GM19452 (cell line): ENCODE data around the gene ADAM10.

Experiments
- ATAC-seq: cut with Tn5 transposase; IDR thresholded peaks from one replicate; pipeline ENCODE4 v1.9.1; 2021; ENCODE audit not compliant: unreplicated experiment

ADAM10 gene

DNA sequence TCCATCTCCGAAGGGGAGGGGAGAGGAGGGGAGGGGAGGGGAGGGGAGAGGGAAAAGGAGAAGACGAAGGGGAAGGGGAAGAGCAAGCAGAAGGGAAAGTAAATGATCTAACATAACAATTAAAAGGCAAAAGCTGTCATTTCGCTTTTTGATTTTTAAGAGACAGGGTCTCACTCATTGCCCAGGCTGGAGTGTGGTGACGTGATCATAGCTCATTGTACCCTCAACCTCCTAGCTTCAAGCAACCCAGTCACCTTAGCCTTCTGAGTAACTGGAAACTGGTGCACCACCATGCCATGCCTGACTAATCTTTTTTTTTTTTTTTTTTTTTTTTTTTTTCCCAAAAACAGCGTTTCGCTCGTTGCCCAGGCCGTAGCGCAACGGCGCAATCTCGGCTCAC lies 22.6 kb downstream of the ADAM10 start:
- ATAC-seq, result no peak

- peak; percentile 68 for ATAC-seq
Measured at GRCh38 chr15:58724466-58724865, 25.0 kb downstream of the ADAM10 start.

GRCh38 chr15:58717357-58717756 lies 32.1 kb downstream of the ADAM10 start:
- ATAC-seq, result no peak

- ATAC-seq, result no peak
Measured at GRCh38 chr15:58716027-58716426, 33.5 kb downstream of the ADAM10 start.

GRCh38 chr15:58715266-58715917 lies 34.1 kb downstream of the ADAM10 start:
- ATAC-seq, result no peak

DNA sequence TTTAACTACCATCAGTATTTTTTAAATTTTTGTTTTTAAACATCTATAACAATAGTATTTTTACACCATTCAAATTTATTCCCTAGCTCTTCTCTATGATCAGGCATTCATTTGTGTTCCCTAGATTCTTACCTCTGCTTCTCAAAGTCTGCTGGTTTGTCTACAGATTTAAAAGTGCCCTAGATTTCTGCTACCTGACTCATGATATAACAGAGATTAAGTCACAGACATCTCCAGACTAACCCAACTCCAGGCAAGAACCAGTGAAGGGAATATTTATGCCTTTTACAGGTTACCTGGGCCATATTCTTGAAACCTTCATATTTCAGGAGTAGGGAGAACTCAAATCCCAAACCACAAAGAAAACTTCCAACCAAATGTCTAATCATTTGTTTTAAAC lies 38.8 kb downstream of the ADAM10 start:
- no peak for ATAC-seq

DNA sequence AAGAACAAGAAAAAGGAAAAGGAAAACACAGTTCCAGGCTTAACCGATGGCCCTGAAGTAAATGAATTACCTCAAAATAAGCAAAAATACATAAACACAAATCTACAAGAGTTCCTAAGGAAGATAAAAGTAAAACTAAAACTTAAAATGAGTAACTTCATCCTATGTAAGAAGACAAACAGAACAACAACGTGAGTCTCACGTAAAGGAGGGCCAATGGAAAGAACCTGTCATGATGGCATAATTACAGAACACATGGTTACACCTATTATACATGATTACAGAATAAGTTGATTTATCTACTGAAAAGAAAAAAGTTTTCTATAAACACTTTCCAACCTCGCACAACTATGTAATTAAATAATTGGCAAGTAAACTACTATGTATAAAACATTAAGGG lies 42.1 kb downstream of the ADAM10 start:
- ATAC-seq, result no peak

DNA sequence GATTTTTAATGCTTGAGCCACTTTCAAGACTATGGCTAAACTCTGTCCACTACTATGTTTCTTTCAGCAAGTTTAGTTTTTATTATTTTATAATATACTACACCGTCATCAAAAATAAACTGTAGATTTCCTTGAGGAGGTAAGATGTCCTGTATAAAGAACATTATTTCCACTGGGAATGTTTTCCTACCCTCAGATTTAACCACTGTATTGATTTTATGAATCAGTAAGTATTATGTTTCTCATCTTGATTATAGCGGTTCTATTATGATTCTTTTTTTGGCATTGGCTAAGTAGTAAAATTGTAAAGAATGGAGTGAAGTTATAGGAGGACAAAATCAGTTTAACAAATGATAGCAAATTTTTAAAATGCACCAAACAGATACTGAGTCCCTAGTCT lies 44.4 kb downstream of the ADAM10 start:
- ATAC-seq, result no peak

DNA sequence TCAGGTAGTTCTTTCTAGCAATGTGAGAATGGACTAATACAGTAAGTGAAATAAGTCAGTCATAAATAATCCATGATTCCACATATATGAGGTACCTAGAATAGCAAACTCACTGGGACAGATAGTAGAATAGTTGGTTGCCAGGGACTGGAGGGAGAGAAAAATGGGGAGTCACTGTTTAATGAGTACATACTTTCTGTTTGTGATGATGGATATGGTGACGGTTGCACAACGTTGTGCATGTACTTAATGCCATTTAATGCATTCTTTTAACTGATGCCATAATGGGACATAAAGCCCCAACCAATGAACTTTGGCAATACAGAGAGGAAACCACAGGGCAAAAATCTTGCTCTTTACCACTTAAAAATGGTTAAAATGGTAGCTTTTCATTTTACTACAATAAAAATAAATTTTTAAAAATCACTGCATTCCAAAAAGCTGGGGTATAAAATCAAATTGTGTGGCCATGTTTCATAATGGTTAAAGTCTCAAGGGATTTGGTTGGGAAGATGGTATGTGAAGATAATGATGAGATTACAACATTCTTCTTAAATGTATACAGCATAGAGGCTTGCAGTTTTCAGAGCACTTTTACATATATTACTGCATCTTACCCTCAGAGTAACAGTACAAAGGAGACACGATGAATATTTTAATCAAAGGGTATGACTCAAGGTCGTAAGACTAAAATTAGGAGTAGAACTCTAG lies 45.2 kb downstream of the ADAM10 start:
- ATAC-seq, result no peak

- no peak for ATAC-seq
Measured at GRCh38 chr15:58703610-58704009, 45.9 kb downstream of the ADAM10 start.

GRCh38 chr15:58702233-58702632 lies 47.3 kb downstream of the ADAM10 start:
- ATAC-seq, result no peak

DNA sequence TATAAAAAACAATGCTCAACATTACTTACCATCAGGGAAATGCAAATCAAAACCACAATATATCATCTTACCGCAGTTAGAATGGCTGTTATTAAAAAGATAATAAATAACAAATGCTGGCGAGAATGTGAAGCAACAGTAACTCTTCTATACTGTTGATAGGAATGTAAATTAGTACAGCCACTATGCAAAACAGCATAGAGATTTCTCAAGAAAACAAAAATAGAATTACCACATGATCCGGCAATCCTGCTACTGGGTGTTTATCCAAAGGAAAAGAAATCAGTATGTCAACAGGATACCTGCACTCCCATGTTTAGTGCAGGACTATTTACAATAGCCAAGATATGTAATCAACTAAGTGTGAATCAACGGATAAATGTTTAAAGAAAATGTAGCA lies 48.1 kb downstream of the ADAM10 start:
- ATAC-seq, result no peak

GRCh38 chr15:58699769-58700168 lies 49.7 kb downstream of the ADAM10 start:
- ATAC-seq, result no peak

GRCh38 chr15:58698887-58699641 lies 50.4 kb downstream of the ADAM10 start:
- no peak for ATAC-seq

DNA sequence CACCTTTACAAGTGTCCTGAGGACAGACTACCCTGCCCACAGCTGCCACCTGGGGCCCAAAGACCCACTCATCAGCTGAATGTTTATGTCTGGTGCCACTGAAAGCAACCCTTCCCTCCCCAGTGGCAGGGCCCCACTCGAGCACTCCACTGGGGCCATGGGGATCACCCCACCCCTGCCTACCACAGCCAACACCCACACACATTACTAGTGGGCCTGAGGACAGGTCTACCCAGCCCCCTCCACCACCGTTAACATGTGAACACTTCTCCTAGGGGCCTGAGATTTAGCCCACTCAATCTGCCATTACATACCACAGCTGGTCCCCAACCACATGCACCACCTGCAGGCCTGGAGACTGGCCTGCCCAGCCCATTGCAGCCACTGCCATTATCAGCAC lies 52.3 kb downstream of the ADAM10 start:
- ATAC-seq, result no peak

DNA sequence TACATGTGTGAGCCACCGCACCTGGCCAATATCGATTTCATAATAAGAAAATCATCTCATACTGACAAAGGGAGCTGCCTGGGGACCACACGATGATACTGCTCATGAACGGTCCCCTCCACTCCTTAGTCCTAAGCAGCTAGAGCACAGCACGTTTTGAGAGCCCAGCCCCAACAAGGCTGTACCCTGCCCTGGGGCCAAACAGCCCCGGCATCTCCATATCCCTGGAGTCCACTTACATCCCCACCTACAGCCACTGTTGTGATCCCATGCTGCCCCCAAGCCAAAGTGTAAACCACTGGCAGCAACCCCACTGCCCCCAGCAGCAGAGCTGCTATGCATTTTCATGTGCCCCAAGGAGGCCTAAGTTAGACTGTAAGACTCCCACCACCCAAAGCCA lies 52.8 kb downstream of the ADAM10 start:
- no peak for ATAC-seq

GRCh38 chr15:58694641-58695398 lies 54.7 kb downstream of the ADAM10 start:
- ATAC-seq, result no peak

DNA sequence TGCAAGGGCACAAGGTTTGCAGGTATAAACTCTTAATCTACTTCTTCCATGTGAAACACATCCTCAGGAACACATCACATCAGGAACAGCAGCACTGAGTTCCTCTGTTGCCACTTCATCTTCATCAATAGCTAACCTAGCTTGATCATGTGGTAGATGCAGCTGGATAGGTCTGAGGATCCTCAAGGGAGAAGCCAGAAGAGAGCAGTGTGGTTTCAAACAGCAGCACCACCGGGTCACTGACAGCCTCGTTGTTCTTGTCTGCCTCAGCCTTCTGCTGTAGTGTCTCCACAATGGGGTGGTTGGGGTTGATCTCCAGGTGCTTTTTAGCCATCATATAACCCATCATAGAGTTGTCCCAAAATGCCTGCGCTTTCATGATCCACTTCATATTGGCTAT lies 58.8 kb downstream of the ADAM10 start:
- ATAC-seq, result no peak

- no peak for ATAC-seq
Measured at GRCh38 chr15:58689646-58690045, 59.9 kb downstream of the ADAM10 start.

- ATAC-seq, result no peak
Measured at GRCh38 chr15:58686286-58686685, 63.2 kb downstream of the ADAM10 start.

DNA sequence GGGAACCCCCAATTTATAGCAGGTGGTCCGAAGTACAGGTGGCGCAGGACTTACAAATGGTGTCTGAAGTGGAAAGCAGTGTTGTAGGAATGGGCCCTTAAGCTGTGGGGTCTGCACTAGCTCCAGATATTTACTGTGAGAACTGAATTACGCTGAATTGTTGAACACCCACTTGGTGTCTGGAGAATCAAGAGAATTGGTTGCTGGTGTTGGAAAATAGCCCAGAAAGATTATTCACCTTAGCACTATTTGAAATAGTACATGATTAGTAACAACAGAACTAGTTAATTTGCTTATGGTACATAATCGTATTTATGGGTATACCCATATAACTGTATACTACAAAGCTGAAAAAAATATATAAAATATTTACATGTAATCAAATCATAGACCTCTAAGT lies 64.8 kb downstream of the ADAM10 start:
- no peak for ATAC-seq
